Gastrocnemius medialis (tissue), 4 donors: Measurements from ENCODE around the gene WHRN. TPM values are rescaled to one million over a fixed set of nuclear protein-coding genes. Genes with fewer than 3 reads are reported as not detected.

ENCODE experiments used
- ATAC-seq, 2 donors: fragments of 150-250 bp; one replicate each; pipeline ENCODE4 v1.9.1; 2016
- DNase-seq, 2 donors: peaks; one replicate each; pipeline ENCODE4 v3.0.0-alpha.2; 2019
- H3K27ac ChIP-seq, 4 donors: fragments of 200-600 bp; sonication (generic); 1 replicate in 1 of 4; 2 replicates in 3 of 4; pipeline ENCODE4 v1.5.1; 2016 to 2018; ENCODE audit warnings: mild to moderate bottlenecking in 2 of 4, moderate library complexity in 1 of 4
- H3K27me3 ChIP-seq, 3 donors: fragments of 200-600 bp; sonication (generic) in 2 of 3; 1 replicate in 1 of 3; 2 replicates in 2 of 3; pipeline versions ENCODE4 v1.5.1 to v1.6.0; 2016 to 2019; ENCODE audit warnings: mild to moderate bottlenecking in 1 of 3, moderate library complexity in 1 of 3
- H3K36me3 ChIP-seq, 2 donors: fragments of 200-600 bp; sonication (generic) in 1 of 2; one replicate each; pipeline ENCODE4 v1.5.1; 2017 to 2018
- H3K4me1 ChIP-seq, 2 donors: fragments of 200-600 bp; sonication (generic) in 1 of 2; one replicate each; pipeline ENCODE4 v1.5.1; 2016 to 2017; ENCODE audit warnings: mild to moderate bottlenecking in 2 of 2
- H3K4me3 ChIP-seq, 4 donors: fragments of 200-600 bp; sonication (generic) in 3 of 4; 1 replicate in 1 of 4; 2 replicates in 3 of 4; pipeline ENCODE4 v1.5.1; 2016 to 2019; ENCODE audit warnings: mild to moderate bottlenecking in 2 of 4
- H3K9me3 ChIP-seq, 3 donors: fragments of 200-600 bp; sonication (generic) in 2 of 3; 1 replicate in 1 of 3; 2 replicates in 2 of 3; pipeline ENCODE4 v1.5.1; 2016 to 2019
- CTCF ChIP-seq, 5 experiments: fragments of 450-650 bp in 3 of 5; fragments of 200-600 bp in 2 of 5; sonication (generic) in 2 of 5; IDR thresholded peaks in 4 of 5; conservative IDR thresholded peaks in 1 of 5; 1 replicate in 4 of 5; 2 replicates in 1 of 5; pipeline ENCODE4 v1.5.1; 2016 to 2019; ENCODE audit warnings: antibody characterized with exemption in 5 of 5, mild to moderate bottlenecking in 3 of 5, moderate library complexity in 3 of 5
- POLR2A ChIP-seq, 2 donors: fragments of 450-650 bp; IDR thresholded peaks; one replicate each; pipeline ENCODE4 v1.6.1; 2017; ENCODE audit warnings: antibody characterized with exemption in 2 of 2, mild to moderate bottlenecking in 2 of 2, moderate library complexity in 2 of 2
- in situ Hi-C, 4 donors: fragments of 200-750 bp; cut with MboI; loops; one replicate each; pipeline versions ENCODE4 v1.15.0 to v1.8.0; 2017; ENCODE audit warnings: low sequenced_read_pairs in 4 of 4
- intact Hi-C: fragments of 100-400 bp; cut with DNase I; formaldehyde crosslinking; loops from one replicate; pipeline ENCODE4 v1.15.1; 2023; ENCODE audit warnings: low total_unique reads
- total RNA-seq, 4 donors: library from RNA; depleted of rRNA; stranded (reverse); fragments of >200 nt; gene quantifications; one replicate each; pipeline versions ENCODE4 v1.1.0 to v1.2.3, GENCODE V29; 2016

Gene WHRN
- total RNA-seq, 4 donors from 2014 or later, result 0.16 to 0.18 TPM; not detected in 2

DNA sequence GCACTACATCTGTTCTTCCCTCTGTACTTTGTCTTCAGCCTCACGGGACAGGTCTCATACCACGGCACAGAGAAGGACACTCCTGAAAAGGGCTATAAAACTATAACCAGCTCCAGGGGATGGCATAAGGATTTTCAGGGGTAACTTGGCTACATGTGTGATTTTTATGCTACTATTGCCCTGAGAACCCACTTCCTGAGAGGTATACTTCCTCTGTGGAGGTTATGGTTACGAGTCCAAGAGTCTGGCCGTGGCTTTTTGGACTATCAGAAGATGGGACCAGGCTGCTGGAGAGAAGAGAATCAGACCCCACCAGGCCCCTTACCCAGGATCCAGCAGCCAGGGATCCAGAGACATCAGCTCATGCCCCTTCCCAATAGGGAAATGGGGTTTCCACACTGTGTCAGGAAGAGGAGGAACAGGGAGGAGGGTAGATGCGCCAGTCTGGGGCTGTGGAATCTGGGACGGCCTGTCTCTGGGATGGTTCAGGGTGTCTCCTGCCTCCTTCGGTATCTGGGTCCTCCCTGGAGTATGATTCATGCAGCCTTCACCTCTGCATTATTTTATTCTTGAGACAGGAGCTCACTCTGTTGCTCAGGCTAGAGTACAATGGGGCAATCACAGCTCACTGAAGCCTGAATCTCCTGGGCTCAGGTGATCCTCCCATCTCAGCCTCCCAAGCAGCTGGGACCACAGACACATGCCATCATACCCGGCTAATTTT, 29.7 kb downstream of the WHRN start:
- no peaks in the 10 kb centered on the region for H3K36me3 ChIP-seq
- intact Hi-C loops (no loop called here), in situ Hi-C loops (loop anchor here in 1 of 4 donors (25.0 kb wide), 1 partner anchor 162 kb away; no protein-coding TSS in a partner anchor)
- no peak for DNase-seq
- H3K4me3 ChIP-seq, result no peak overlapping the region
- no peak for ATAC-seq
- H3K9me3 ChIP-seq, result no peaks in the 10 kb centered on the region
- H3K4me1 ChIP-seq, result no peaks in the 10 kb centered on the region
- no peak overlapping the region for H3K27ac ChIP-seq
- TF ChIP-seq POLR2A (IDR thresholded peaks at IDR 0.05) (no peak), CTCF (IDR thresholded peaks at IDR 0.05 in 4 of 5, conservative IDR thresholded peaks at IDR 0.05 in 1 of 5) (no peak)
- no peaks in the 10 kb centered on the region for H3K27me3 ChIP-seq

DNA sequence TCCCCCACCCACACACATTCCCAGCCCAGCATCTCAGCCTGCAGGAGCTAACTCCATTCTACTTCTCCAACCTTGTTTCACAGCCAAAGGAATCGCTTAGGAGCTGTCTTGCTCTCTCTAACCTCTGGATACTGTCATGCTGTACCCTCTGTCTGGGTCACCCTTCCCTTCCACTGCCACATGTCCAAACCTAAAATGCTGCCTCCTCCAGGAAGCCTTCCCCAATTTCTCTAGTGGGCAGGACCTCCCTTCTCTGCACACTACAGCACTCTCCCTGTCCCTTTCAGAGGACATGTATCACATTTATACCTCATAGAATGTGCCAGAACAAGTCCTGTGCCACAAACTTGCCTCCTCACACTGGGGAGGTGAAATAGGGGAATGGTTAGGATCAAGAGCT, 30.8 kb downstream of the WHRN start:
- no peaks in the 10 kb centered on the region for H3K27me3 ChIP-seq
- H3K4me1 ChIP-seq, result no peaks in the 10 kb centered on the region
- intact Hi-C loops (no loop called here), in situ Hi-C loops (no loop called here)
- TF ChIP-seq CTCF (IDR thresholded peaks at IDR 0.05 in 4 of 5, conservative IDR thresholded peaks at IDR 0.05 in 1 of 5) (no peak), POLR2A (IDR thresholded peaks at IDR 0.05) (no peak)
- ATAC-seq, result no peak
- no peaks in the 10 kb centered on the region for H3K9me3 ChIP-seq
- H3K36me3 ChIP-seq, result no peaks in the 10 kb centered on the region
- DNase-seq, result no peak
- no peak overlapping the region for H3K27ac ChIP-seq
- H3K4me3 ChIP-seq, result no peak overlapping the region

- H3K4me1 ChIP-seq, result no peaks in the 10 kb centered on the region
- no peaks in the 10 kb centered on the region for H3K9me3 ChIP-seq
- ATAC-seq (no peak), DNase-seq (no peak)
- no peak overlapping the region for H3K27ac ChIP-seq
- no peak overlapping the region for H3K4me3 ChIP-seq
- H3K27me3 ChIP-seq, result no peaks in the 10 kb centered on the region
- H3K36me3 ChIP-seq, result no peaks in the 10 kb centered on the region
- TF ChIP-seq CTCF (IDR thresholded peaks at IDR 0.05 in 4 of 5, conservative IDR thresholded peaks at IDR 0.05 in 1 of 5) (no peak), POLR2A (IDR thresholded peaks at IDR 0.05) (no peak)
- intact Hi-C loops, result no loop called here
- in situ Hi-C loops, result no loop called here
Measured at GRCh38 chr9:114473447-114473801, 31.8 kb downstream of the WHRN start.

DNA sequence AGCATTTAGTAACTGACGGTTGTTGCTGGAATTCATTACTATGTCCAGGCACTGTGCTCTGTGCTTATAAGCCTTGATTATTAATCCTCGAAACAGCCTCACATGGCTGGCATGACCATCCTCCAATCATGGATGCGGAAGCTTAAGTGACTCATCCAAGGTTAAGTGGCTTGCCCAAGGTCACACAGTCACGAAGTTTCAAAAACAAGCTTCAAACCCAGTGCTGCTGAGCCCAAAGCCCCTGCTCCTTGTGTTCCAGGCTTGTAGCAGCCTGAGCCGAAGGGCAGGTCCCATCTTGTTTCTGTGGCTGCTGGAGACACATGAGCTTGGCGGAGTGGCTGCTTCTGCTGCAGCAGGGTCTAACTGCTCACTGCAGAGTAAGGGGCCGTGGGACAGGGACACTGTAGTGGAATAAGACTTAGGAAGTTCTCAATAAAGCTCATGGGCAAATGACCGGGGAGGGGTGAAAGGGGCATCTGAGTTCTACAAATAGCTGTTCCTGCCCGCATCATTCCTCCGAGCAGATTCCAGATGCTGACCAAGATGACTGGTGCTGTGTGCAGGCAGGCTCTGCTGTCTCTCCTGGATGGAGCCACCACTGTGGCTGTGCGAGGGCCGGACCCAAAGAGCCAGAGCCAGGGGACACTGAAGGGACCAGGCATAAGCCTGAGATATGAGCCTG, 32.4 kb downstream of the WHRN start:
- ATAC-seq, result no peak
- DNase-seq, result no peak
- in situ Hi-C loops (no loop called here), intact Hi-C loops (no loop called here)
- Histone ChIP-seq H3K36me3 (no peaks in the 10 kb centered on the region), H3K27me3 (no peaks in the 10 kb centered on the region), H3K4me3 (no peak overlapping the region), H3K4me1 (no peaks in the 10 kb centered on the region), H3K27ac (no peak overlapping the region), H3K9me3 (no peaks in the 10 kb centered on the region)
- TF ChIP-seq POLR2A (IDR thresholded peaks at IDR 0.05), result no peak
- TF ChIP-seq CTCF (IDR thresholded peaks at IDR 0.05 in 4 of 5, conservative IDR thresholded peaks at IDR 0.05 in 1 of 5), result no peak
